IMR-90 (cell line): ENCODE measurements around the gene FNIP2.
"Not testable (repeated sequence)": the region's sequence is repeated elsewhere in the genome, so short reads cannot be mapped to it uniquely, and the experiment has no call there.

Experiments
- CTCF ChIP-seq: conservative IDR thresholded peaks from 2 replicates; pipeline ENCODE4 v1.5.1; 2012; ENCODE audit warnings: mild to moderate bottlenecking, low read depth, low read length, improper control_type of control experiment
- FOS ChIP-seq: fragments of 150-350 bp; IDR thresholded peaks from 2 replicates; pipeline ENCODE4 v1.6.1; 2016; ENCODE audit warnings: low read depth, low read length
- MAZ ChIP-seq: IDR thresholded peaks from 2 replicates; pipeline ENCODE4 v1.6.1; 2012; ENCODE audit warnings: low read depth, mild to moderate bottlenecking, low read length, improper control_type of control experiment, moderate library complexity, borderline replicate concordance
- POLR2A ChIP-seq: IDR thresholded peaks from 2 replicates; pipeline ENCODE4 v1.6.1; 2012; ENCODE audit warnings: mild to moderate bottlenecking, low read depth, low read length
- RFX5 ChIP-seq: IDR thresholded peaks from 2 replicates; pipeline ENCODE4 v1.8.0; 2012; ENCODE audit warnings: low read depth, mild to moderate bottlenecking, low read length, moderate library complexity

DNA sequence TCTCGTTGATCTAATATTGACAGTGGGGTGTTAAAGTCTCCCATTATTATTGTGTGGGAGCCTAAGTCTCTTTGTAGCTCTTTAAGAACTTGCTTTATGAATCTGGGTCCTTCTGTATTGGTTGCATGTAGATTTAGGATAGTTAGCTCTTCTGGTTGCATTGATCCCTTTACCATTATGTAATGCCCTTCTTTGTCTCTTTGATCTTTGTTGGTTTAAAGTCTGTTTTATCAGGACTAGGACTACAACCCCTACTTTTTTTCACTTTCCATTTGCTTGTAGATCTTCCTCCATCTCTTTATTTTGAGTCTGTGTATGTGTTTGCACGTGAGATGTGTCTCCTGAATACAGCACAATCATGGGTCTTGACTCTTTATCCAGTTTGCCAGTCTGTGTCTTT is 131.6 kb downstream of the FNIP2 start:
- TF ChIP-seq CTCF, POLR2A, MAZ, RFX5, FOS: not testable (repeated sequence)
